GM18907 (cell line): ENCODE data around the gene LRP1.

Experiments used
- ATAC-seq: cut with Tn5 transposase; IDR thresholded peaks from one replicate; pipeline ENCODE4 v1.9.1; 2021; ENCODE audit warnings: mild to moderate bottlenecking, moderate library complexity; ENCODE audit not compliant: unreplicated experiment

The LRP1 gene

GRCh38 chr12:57170927-57171326 is 42.6 kb downstream of the LRP1 start:
- ATAC-seq: no peak

GRCh38 chr12:57171668-57172067 is 43.4 kb downstream of the LRP1 start:
- ATAC-seq: no peak

GRCh38 chr12:57173089-57173488 is 44.8 kb downstream of the LRP1 start:
- no peak for ATAC-seq

- ATAC-seq: no peak
Observed at GRCh38 chr12:57173683-57174082, 45.4 kb downstream of the LRP1 start.

GRCh38 chr12:57175428-57176138 is 47.3 kb downstream of the LRP1 start:
- ATAC-seq: no peak

DNA sequence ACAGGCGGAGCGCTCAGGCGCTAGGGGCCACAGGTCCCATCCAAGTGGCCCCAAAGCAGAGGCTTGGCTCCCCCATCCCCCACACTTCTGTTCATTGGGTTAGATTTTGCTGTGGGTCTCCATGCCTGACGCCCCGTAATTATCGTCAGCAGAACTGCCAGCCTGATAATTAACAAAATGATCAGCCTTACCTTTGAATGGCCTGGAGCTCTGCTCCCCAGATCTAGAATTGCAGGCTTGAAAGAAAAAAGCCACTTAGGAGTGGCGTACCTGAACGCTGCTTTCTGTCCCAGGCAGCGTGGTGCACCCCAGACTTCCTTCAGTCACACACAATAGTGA is 47.8 kb downstream of the LRP1 start:
- no peak for ATAC-seq

- ATAC-seq: no peak
Observed at GRCh38 chr12:57176846-57177245, 48.6 kb downstream of the LRP1 start.

DNA sequence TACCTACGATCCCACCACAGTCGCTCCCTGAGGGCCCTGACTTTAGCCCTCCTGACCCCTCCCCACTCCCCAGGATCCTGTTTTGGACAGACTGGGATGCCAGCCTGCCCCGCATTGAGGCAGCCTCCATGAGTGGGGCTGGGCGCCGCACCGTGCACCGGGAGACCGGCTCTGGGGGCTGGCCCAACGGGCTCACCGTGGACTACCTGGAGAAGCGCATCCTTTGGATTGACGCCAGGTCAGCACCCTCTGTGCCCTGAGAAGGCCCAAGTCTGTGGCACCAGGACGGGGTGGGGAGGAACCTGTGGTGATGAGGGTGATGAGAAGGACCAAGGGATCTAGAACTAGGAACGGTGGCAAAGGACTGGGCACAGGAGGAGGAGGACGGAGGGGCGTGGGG is 49.1 kb downstream of the LRP1 start:
- ATAC-seq: no peak

DNA sequence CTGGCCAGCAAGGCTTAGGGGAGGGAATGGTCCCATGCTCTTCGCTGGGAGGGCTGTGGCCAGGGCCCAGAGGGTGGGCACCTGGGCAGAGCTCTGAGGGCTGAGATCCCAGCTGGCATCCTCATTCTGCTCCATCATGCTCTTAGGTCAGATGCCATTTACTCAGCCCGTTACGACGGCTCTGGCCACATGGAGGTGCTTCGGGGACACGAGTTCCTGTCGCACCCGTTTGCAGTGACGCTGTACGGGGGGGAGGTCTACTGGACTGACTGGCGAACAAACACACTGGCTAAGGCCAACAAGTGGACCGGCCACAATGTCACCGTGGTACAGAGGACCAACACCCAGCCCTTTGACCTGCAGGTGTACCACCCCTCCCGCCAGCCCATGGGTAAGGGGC is 49.9 kb downstream of the LRP1 start:
- no peak for ATAC-seq

GRCh38 chr12:57179331-57180086 is 51.2 kb downstream of the LRP1 start:
- ATAC-seq: no peak

GRCh38 chr12:57180321-57180989 is 52.2 kb downstream of the LRP1 start:
- no peak for ATAC-seq

- no peak for ATAC-seq
Observed at GRCh38 chr12:57181072-57181471, 52.8 kb downstream of the LRP1 start.

DNA sequence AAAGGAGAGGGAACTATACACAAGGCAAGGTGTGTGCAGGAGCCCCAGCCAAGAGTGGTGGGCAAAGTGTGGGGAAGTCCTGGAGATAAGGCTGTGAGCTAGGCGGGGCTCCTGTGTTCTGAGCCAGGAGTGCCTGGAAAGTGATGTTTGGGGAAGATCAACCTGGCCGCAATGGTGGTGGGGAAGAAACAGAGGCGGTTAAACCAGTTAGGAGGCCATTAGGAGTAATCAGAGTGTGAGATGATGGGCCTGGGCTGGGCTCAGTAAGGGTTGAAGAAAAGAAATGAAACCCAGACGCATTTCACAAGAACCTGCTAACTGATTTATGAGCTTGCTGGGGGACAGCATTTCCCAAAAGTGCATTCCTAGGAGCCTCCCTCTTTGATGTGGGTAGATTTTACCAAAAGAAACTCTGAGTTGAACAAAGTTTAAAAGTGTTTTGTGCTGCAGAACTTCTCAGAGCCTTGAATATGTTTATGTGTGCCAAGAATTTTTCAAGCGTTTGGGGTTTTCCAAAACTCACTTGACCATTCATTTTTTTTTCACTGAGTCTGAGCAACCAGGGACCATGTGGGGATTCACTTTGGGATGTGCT is 53.4 kb downstream of the LRP1 start:
- no peak for ATAC-seq

DNA sequence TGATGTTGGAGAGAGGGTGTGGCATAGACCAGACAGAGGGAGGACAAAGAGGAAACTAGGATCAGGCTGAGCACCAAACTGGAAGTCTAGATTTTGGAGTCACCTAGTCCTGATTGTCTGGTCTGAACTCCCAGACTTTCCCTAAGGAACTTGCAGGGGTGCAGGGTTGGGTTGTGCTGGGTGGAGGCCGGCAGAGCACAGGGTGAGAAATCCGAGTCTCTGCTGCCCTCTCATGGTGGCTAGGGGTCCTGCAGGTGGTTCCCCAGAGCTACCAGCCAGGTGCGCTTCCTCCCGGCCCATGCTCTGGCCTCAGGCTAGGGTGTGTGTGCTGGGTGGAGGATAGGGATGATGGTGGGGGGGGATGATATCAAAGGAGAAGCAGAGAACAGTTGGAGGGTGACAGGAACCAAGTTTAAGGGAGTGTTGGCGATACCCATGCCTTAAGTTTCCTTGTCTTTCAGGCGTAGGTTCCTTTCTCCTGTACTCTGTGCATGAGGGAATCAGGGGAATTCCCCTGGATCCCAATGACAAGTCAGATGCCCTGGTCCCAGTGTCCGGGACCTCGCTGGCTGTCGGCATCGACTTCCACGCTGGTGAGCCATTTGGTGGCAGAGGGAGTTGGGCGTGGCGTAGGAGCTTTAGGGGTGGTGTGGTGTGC is 54.8 kb downstream of the LRP1 start:
- peak; percentile 87 for ATAC-seq

- no peak for ATAC-seq
Observed at GRCh38 chr12:57183939-57184725, 55.8 kb downstream of the LRP1 start.

GRCh38 chr12:57185403-57185802 is 57.1 kb downstream of the LRP1 start:
- ATAC-seq: no peak

DNA sequence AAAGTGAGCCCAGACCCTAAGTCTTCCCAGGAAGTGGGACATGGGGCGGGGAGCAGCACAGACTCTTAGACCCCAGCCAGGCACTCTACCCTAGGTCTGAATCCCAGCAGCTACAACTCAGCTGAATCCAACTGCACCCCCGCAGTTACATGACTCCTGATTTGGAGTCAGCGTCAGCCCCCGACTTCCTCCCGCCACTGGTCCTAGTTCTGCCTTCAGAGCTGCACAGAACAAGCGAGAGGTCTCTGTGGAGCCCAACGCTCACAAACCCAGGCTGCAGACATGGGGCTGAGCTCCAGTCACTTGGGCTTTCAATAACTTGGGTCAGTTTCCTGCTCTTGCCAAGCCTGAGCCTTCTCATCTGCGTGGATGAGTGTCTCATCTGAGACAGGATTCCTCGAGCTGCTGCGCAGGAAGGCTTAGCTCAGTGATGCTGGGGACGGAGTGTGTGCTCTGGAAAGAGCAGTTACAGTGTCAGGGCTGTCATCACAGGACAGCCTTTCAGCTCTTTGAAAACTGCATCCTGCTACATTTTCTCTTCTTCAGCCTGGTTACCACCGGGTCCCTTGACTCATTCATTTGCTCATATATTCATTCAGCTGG is 57.7 kb downstream of the LRP1 start:
- ATAC-seq: no peak

- no peak for ATAC-seq
Observed at GRCh38 chr12:57187222-57188089, 59.2 kb downstream of the LRP1 start.

DNA sequence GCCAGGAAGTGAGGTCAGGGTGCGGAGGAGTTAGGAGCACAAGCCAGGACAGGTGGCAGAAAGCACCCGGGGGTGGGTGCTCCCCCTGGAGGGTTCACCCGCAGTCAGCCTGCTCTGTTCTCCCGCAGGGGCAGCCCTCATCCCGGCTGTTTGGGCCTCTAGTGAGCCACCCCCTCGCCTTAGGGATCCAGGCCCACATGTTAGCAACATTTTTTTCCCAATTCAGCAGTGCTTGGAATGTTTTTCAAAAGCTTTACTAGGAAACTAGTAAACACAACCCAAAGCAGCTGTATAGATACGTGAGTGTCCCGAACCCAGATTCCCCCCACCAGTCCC is 59.8 kb downstream of the LRP1 start:
- no peak for ATAC-seq
